Dermis microvascular lymphatic vessel endothelial cell (primary cell): ENCODE results near the gene EXOSC7. TPM values are rescaled to one million over a fixed set of nuclear protein-coding genes. Genes with fewer than 3 reads are reported as not detected.
"Not testable (repeated sequence)": the region's sequence is repeated elsewhere in the genome, so short reads cannot be mapped to it uniquely, and the experiment has no call there.

Experiments used
- DNase-seq, 2 donors: peaks; one replicate each; pipeline versions ENCODE4 v3.0.0 to v3.0.0-alpha.2; 2010; ENCODE audit warnings: low read depth in 2 of 2
- total RNA-seq: library from RNA; depleted of rRNA; stranded (reverse); fragments of >200 nt; gene quantifications from 2 replicates; pipeline ENCODE4 v1.2.1, GENCODE V29; 2014

Gene EXOSC7
- 35.0 and 43.1 TPM in 2 replicates for total RNA-seq

DNA sequence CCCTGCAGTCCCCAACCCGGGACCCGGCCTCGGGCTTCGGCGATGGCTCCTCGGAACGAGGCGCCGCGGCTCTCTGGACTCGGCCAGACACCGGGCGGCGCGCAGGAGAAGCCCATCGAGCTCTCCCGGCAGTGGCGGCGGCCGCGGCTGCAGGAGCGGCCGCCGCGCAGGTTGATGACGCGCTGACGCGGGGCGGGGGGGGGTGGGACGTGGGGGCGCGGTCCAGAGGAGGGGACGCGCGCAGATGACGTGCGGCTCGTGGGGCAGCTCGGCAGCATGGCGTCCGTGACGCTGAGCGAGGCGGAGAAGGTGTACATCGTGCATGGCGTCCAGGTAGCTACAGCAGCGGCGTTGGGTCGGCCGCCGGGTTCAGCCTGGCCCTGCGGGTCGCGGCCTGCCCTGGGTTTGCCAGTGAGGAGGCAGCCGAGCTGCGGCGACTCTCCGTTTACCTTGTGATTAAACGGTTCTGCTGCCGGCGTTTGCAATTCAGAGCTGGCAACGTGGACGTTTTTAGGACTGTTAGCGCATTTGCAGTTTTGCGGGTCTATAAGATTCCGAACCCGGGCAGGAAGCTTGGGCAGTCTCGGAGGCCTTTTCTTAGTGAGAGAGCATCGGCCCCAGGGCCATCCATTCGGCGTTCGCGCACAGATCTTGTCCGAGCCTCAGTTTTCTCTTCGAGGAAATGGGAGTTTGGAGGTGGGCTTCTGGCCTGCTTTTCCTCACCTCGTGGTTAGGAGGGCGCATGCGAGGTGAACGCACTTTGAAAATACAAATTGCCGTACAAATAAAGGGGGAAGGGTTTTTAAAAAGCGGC lies at the start of gene EXOSC7, which contains the start of gene ZDHHC3:
TSS of gene EXOSC7 (plus strand) at position 243 of the 814 bp plus-strand sequence. CDS start at position 277, 34 bp downstream.
TSS of gene ZDHHC3 (minus strand) at position 173 of the 814 bp plus-strand sequence. CDS start 16,738 bp downstream, outside the sequence.
- DNase-seq: peak; percentile 70 to 92

GRCh38 chr3:44926921-44927320 lies 49.1 kb upstream of the EXOSC7 start:
- no peak for DNase-seq

GRCh38 chr3:44927371-44927770 lies 48.7 kb upstream of the EXOSC7 start:
- DNase-seq: no peak

- DNase-seq: no peak
These were observed 46.3 kb upstream of the EXOSC7 start for GRCh38 chr3:44929782-44930181.

- DNase-seq: no peak
These were observed 45.1 kb upstream of the EXOSC7 start for GRCh38 chr3:44930911-44931310.

- DNase-seq: no peak
These were observed 44.3 kb upstream of the EXOSC7 start for GRCh38 chr3:44931791-44932190.

- no peak for DNase-seq
These were observed 43.8 kb upstream of the EXOSC7 start for GRCh38 chr3:44932271-44932670.

DNA sequence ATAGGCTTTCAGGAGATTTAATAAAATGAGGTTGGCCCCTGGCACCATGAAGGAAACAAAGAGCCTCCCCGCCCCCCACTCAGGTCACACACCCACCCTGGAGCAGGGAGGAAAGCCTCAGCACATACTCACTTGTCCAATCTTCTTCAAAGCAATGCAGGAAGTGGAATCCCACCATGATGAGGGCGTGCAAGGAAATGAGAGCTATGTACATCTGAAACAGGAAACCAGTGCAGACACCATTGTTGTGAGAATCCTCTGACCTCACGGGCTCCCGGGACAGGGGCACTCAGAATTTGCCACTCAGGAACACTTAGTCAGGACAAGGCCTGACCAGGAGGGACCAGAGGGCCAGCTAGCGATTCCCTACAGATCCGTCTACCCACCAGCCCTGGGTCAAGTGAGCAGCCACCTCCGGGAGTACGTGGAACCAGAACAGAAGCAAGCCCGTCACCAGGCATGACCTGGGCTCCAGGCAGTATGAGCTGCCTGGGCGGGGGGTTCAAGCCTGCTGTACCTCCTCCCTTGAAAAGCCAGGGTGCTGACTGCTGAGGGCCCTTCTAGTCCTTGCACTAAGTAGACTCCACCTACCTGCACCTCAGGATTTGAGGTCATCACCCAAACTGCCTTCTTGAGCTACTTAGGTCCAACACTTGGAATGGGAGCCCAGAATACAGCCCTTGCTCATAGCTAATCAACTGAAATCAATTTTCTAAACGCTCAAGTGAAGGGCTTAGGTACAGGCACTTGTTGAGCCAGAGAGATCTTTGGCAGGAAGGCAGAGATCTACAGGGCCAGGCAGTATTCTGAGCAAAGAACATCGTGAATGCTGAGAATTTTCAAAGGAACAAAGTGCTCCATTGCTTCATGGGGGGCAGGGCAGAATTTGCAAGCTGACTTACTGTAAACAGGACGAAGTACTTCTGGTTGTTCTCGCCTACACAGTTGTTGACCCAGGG lies 42.8 kb upstream of the EXOSC7 start:
- DNase-seq: peak in 1 of 2 donors; percentile 55

GRCh38 chr3:44939581-44940036 lies 36.4 kb upstream of the EXOSC7 start:
- DNase-seq: peak in 1 of 2 donors; percentile 6

- DNase-seq: no peak
These were observed 33.7 kb upstream of the EXOSC7 start for GRCh38 chr3:44942202-44942921.

DNA sequence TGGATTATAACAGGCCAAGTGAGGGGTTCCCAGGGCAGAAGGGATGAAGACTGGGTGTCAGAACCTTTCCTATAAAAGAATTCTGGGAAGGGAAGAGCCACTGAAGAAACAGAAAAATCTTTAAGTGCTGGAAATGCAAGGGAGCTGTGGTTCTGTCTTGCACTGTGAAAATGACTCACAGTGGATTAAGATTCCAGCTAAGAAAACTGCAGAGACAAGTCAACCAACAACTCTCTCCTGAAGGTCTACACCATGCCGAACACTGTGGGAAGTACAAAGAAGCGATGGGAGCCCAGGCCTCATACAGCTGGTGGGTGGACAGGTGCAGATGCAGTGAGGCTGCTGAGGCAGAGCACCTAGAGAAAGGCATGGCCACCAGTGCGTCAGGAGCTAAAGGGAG lies 27.8 kb upstream of the EXOSC7 start:
- no peak for DNase-seq

- not testable (repeated sequence) for DNase-seq
These were observed 26.3 kb upstream of the EXOSC7 start for GRCh38 chr3:44949770-44950169.

DNA sequence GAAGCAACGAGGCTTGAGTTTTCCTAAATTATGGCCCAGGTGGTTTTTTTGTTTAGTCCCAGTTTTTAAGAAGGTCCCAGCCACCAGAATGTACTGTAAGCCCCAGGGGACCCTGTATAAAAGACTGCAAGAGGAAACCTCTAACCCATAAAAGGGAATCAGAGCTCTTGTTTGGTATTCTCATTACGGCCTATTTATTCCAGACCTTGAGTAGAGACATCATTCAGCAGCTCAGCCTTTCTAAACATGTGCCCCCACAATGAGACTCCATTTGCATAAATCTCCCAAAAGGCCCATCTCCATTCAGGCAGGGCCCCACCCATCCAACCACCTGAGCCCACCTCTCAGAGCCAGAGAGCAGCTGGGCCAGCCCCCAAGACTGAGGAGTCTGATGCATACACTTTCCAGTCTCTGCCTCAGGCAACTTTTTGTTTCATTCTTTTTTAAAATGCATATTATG lies 25.7 kb upstream of the EXOSC7 start:
- DNase-seq: no peak

- DNase-seq: no peak
These were observed 23.4 kb upstream of the EXOSC7 start for GRCh38 chr3:44952689-44953088.

GRCh38 chr3:44954304-44954703 lies 21.7 kb upstream of the EXOSC7 start:
- DNase-seq: no peak

DNA sequence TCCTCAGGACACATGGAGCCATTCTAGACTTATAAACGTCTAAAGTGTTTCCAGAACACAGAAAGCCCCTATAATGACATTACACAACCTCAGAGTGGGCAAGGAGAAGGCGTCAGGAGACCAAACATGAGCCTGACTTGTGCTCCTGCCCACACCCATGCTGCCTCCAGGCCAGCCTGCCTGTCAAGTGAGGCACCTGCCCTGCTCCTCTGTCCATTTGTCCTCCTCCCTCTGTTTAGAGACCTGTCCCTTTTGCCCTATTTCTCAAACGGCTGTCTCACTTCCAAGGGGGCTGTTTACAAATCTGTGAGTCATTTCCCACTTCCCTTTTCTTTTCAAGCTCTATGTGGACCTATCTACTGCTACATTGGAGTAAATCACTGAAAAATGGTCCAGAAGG lies 21.1 kb upstream of the EXOSC7 start:
- DNase-seq: peak; percentile 62 to 83

GRCh38 chr3:44955917-44956316 lies 20.1 kb upstream of the EXOSC7 start:
- DNase-seq: no peak

- DNase-seq: no peak
These were observed 18.1 kb upstream of the EXOSC7 start for GRCh38 chr3:44957986-44958385.

DNA sequence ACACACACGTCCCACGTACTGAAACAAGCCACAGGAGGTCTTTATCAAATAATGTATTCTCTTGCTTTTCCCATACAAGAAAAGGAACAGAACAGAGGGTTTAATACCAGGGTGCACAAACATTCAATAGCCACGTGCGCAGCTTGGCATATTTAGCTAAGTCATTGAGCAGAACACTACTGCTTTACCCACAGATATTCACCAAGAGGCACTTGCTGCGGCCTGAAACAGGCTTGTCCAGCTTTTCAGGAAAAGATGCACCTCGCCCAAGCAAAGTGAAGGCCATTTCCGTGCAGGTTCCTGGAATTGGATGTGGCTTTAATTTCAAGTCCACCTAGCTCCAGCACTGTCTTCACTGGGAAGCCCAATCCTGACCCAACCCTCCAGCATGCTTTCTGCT lies 17.7 kb upstream of the EXOSC7 start:
- no peak for DNase-seq

DNA sequence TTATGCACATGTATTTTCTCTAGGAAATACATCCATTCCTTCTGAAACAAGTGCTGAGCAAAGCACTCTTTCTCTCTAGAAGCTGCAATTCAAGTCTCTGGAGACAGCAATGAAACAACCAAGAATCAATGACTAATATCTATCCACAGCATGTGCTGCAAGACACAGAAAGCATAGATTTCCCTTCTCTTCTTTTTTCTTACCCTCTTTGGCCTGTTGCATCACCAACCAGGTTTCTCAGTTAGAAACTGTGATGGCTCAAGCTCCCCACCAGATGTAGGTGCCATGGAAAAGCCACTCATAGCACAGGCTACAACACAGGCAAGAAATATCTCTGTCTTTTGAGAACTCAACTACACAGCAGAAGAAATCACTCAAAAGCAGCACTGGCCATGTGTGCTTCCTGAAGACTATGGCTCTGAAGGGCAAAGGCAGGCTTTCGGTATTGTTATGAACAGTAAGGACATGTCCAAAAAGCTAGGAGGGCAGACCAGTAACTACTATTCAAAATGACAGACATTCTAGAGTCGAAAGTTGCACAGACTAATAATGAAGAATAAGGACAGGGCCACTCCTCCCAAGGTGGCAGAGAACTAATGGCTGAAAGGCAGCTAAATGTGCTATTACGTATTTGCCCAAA lies 15.5 kb upstream of the EXOSC7 start:
- DNase-seq: no peak

GRCh38 chr3:44961888-44962287 lies 14.2 kb upstream of the EXOSC7 start:
- no peak for DNase-seq
